Endodermal cell (in vitro differentiated cells): ENCODE results near the gene PCBP3. TPM values are rescaled to one million over a fixed set of nuclear protein-coding genes. Genes with fewer than 3 reads are reported as not detected.

Experiments used
- DNase-seq: peaks from one replicate; pipeline ENCODE4 v3.0.0-alpha.2; 2017
- H3K27ac ChIP-seq: 2 replicates; pipeline ENCODE4 v1.5.1; 2013; ENCODE audit warnings: mild to moderate bottlenecking, low read depth, low read length, moderate library complexity
- H3K27me3 ChIP-seq: 2 replicates; pipeline ENCODE4 v1.6.1; 2013; ENCODE audit warnings: mild to moderate bottlenecking, low read length, moderate library complexity; ENCODE audit not compliant: insufficient read depth, control insufficient read depth, poor library complexity, severe bottlenecking
- H3K36me3 ChIP-seq: 2 replicates; pipeline ENCODE4 v1.7.0; 2013; ENCODE audit warnings: mild to moderate bottlenecking, low read length, moderate library complexity; ENCODE audit not compliant: control insufficient read depth, insufficient read depth
- H3K4me1 ChIP-seq: one replicate; pipeline ENCODE4 v1.7.0; 2013; ENCODE audit warnings: low read length; ENCODE audit not compliant: control insufficient read depth, insufficient read depth
- H3K4me3 ChIP-seq: 2 replicates; pipeline ENCODE4 v1.5.1; 2013; ENCODE audit warnings: mild to moderate bottlenecking, low read length, moderate library complexity
- H3K9ac ChIP-seq: 2 replicates; pipeline ENCODE4 v1.6.1; 2013; ENCODE audit warnings: mild to moderate bottlenecking, low read length, moderate library complexity; ENCODE audit not compliant: poor library complexity, severe bottlenecking; ENCODE audit errors: extremely low read depth
- H3K9me3 ChIP-seq: 2 replicates; pipeline ENCODE4 v1.6.1; 2013; ENCODE audit warnings: mild to moderate bottlenecking, low read length, moderate library complexity; ENCODE audit not compliant: control insufficient read depth
- H3K27ac Mint-ChIP-seq: 2 replicates; pipeline ENCODE4 v1.8.0; 2020; ENCODE audit warnings: mixed read lengths
- H3K27me3 Mint-ChIP-seq: 2 replicates; pipeline ENCODE4 v1.8.0; 2021; ENCODE audit warnings: mild to moderate bottlenecking, mixed read lengths; ENCODE audit not compliant: insufficient read depth
- H3K36me3 Mint-ChIP-seq: 2 replicates; pipeline ENCODE4 v1.8.0; 2020; ENCODE audit warnings: low read depth, mixed read lengths
- H3K4me1 Mint-ChIP-seq: 2 replicates; pipeline ENCODE4 v1.8.0; 2020; ENCODE audit warnings: mixed read lengths
- H3K4me3 Mint-ChIP-seq: 2 replicates; pipeline ENCODE4 v1.8.0; 2020; ENCODE audit warnings: mild to moderate bottlenecking, moderate library complexity, mixed read lengths
- H3K9me3 Mint-ChIP-seq: 2 replicates; pipeline ENCODE4 v1.8.0; 2020; ENCODE audit warnings: mild to moderate bottlenecking, mixed read lengths
- WGBS, 2 experiments: methylation state at CpG; one replicate each; pipeline versions ENCODE4 v1.1.5 to v1.1.7; 2013; ENCODE audit warnings: missing lambda C conversion rate in 2 of 2, mixed read lengths in 1 of 2; ENCODE audit not compliant: insufficient coverage in 1 of 2, insufficient read length in 1 of 2; 5-methylcytosine and 5-hydroxymethylcytosine counted together
- total RNA-seq, 2 donors: library from RNA; stranded (reverse); fragmentation: NEBNext Ultra II Directional in 1 of 2; extraction: Animal tissue kit (Norgen Biotek cat#: 25700) in 1 of 2; gene quantifications; 2 replicates in 1 of 2; 3 replicates in 1 of 2; pipeline ENCODE4 v1.2.1, GENCODE V29; 2021
- TF ChIP-seq, protein P1 (sequence below): fragments of 200-600 bp; sonication (generic); conservative IDR thresholded peaks from 2 replicates; pipeline ENCODE4 v1.5.0; 2021; ENCODE audit warnings: antibody characterized with exemption, mild to moderate bottlenecking

The PCBP3 gene
- total RNA-seq, 2 donors from 2014 or later = 2.1 to 10.6 TPM

- Mint-ChIP-seq H3K4me3 (no peak overlapping the region), H3K4me1 (no peaks in the 10 kb centered on the region), H3K9me3 (peaks cover 7% of the 10 kb centered on the region), H3K36me3 (peaks cover 10% of the 10 kb centered on the region), H3K27ac (no peak overlapping the region), H3K27me3 (no peaks in the 10 kb centered on the region)
- Histone ChIP-seq H3K9me3 (no peaks in the 10 kb centered on the region), H3K36me3 (no peaks in the 10 kb centered on the region), H3K27ac (no peak overlapping the region), H3K9ac (no peak overlapping the region), H3K4me1 (no peaks in the 10 kb centered on the region), H3K27me3 (no peaks in the 10 kb centered on the region), H3K4me3 (no peak overlapping the region)
- 85 to 87% methylated on average over 7 to 14 of the region's 14 CpGs for WGBS, 2 experiments
- TF ChIP-seq, protein P1, sequence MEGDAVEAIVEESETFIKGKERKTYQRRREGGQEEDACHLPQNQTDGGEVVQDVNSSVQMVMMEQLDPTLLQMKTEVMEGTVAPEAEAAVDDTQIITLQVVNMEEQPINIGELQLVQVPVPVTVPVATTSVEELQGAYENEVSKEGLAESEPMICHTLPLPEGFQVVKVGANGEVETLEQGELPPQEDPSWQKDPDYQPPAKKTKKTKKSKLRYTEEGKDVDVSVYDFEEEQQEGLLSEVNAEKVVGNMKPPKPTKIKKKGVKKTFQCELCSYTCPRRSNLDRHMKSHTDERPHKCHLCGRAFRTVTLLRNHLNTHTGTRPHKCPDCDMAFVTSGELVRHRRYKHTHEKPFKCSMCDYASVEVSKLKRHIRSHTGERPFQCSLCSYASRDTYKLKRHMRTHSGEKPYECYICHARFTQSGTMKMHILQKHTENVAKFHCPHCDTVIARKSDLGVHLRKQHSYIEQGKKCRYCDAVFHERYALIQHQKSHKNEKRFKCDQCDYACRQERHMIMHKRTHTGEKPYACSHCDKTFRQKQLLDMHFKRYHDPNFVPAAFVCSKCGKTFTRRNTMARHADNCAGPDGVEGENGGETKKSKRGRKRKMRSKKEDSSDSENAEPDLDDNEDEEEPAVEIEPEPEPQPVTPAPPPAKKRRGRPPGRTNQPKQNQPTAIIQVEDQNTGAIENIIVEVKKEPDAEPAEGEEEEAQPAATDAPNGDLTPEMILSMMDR = peak; percentile 37
- DNase-seq = no peak
These were observed 97.2 kb downstream of the PCBP3 start for GRCh38 chr21:45740491-45741357.

DNA sequence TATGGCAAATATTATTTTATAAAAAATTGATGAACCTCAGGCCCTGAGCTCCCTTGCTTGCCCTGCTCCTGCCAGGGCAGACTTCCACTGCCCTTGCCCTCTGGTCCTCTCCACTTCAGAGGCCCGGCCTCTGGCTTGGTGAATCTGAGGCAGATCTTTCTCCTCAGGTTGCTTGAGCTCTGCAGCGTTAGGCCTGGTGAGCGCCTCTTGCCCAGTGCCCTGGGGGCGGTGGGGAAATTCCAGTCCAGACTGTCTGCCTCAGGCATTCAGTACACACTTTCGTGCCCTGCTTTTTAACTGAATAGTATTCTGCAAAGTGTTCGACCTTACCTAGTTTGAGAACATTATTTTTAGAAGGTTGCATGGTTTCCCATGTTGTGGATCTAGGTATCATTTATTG is 98.2 kb downstream of the PCBP3 start:
- TF ChIP-seq, protein P1 = no peak
- Mint-ChIP-seq H3K4me3 (no peak overlapping the region), H3K36me3 (peaks cover 10% of the 10 kb centered on the region), H3K9me3 (peaks cover 7% of the 10 kb centered on the region), H3K27ac (no peak overlapping the region), H3K4me1 (no peaks in the 10 kb centered on the region), H3K27me3 (no peaks in the 10 kb centered on the region)
- no peak for DNase-seq
- Histone ChIP-seq H3K4me1 (no peaks in the 10 kb centered on the region), H3K27me3 (no peaks in the 10 kb centered on the region), H3K9me3 (no peaks in the 10 kb centered on the region), H3K36me3 (no peaks in the 10 kb centered on the region), H3K9ac (no peak overlapping the region), H3K27ac (no peak overlapping the region), H3K4me3 (no peak overlapping the region)
- 85 to 92% methylated on average over 4 to 6 of the region's 6 CpGs for WGBS, 2 experiments

GRCh38 chr21:45742247-45742646 is 98.7 kb downstream of the PCBP3 start:
- DNase-seq = no peak
- Histone ChIP-seq H3K4me1 (no peaks in the 10 kb centered on the region), H3K9ac (no peak overlapping the region), H3K9me3 (no peaks in the 10 kb centered on the region), H3K4me3 (no peak overlapping the region), H3K36me3 (no peaks in the 10 kb centered on the region), H3K27me3 (no peaks in the 10 kb centered on the region), H3K27ac (no peak overlapping the region)
- Mint-ChIP-seq H3K9me3 (peaks cover 10% of the 10 kb centered on the region), H3K4me3 (no peak overlapping the region), H3K4me1 (no peaks in the 10 kb centered on the region), H3K27me3 (no peaks in the 10 kb centered on the region), H3K36me3 (peaks cover 10% of the 10 kb centered on the region), H3K27ac (no peak overlapping the region)
- TF ChIP-seq, protein P1 = no peak
- WGBS, 2 experiments = 94 to 100% methylated on average over 2 to 7 of the region's 7 CpGs
